HG02623 (cell line): Measurements from ENCODE around the gene CMTM5.
"Not testable (repeated sequence)": the region's sequence is repeated elsewhere in the genome, so short reads cannot be mapped to it uniquely, and the experiment has no call there.

Experiments
- ATAC-seq: cut with Tn5 transposase; IDR thresholded peaks from one replicate; pipeline ENCODE4 v1.9.1; 2021; ENCODE audit warnings: moderate library complexity; ENCODE audit not compliant: unreplicated experiment

CMTM5 gene

DNA sequence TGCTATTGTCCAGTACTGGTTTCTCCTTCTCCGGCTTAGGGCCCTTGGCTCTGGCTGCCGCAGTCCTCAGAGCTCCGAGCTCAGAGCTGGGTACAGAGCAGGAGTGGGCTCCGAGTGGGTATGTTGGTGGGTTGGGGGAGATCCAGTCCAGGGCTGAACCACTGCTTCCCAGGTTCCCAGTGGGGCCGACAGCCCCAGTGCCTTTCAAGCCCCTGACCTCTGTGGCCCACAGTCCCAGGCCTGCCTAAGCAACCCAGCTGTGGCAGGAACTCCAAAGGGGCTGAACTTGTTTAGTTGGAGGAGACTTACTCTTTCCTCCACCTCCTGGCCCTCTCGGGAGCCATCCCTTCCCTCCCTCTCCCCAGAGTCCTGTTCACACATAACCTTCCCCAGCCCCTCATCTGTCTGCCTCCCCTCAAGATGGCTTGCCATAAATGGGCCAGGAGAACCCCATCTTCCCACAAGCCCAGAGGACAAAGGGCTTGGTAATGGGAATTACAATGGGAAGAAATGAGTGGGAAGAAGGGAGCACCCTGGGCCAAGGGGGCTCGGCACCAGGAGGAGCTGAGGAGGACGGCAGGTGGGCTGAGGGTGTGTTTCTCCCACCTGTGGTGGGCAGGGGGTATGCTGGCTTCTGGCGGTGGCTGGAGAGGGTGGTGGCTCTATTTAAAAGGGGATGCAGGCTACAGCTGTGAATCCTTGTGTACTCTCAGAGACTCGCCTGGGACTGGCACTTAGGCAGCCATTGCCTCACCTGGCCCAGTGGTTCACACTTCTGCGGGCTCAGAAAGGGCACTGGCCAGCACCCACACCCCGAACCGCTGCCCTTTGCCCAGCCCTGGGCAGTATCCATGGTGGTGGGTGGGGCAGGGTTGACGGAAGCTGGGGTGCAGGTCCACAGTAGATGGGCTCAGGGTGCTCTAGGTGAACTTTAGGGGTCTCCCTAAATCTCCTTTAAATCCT is 35.0 kb downstream of the CMTM5 start:
- no peak for ATAC-seq

GRCh38 chr14:23413681-23414080 is 36.8 kb downstream of the CMTM5 start:
- ATAC-seq, result no peak

GRCh38 chr14:23414254-23414653 is 37.4 kb downstream of the CMTM5 start:
- no peak for ATAC-seq

DNA sequence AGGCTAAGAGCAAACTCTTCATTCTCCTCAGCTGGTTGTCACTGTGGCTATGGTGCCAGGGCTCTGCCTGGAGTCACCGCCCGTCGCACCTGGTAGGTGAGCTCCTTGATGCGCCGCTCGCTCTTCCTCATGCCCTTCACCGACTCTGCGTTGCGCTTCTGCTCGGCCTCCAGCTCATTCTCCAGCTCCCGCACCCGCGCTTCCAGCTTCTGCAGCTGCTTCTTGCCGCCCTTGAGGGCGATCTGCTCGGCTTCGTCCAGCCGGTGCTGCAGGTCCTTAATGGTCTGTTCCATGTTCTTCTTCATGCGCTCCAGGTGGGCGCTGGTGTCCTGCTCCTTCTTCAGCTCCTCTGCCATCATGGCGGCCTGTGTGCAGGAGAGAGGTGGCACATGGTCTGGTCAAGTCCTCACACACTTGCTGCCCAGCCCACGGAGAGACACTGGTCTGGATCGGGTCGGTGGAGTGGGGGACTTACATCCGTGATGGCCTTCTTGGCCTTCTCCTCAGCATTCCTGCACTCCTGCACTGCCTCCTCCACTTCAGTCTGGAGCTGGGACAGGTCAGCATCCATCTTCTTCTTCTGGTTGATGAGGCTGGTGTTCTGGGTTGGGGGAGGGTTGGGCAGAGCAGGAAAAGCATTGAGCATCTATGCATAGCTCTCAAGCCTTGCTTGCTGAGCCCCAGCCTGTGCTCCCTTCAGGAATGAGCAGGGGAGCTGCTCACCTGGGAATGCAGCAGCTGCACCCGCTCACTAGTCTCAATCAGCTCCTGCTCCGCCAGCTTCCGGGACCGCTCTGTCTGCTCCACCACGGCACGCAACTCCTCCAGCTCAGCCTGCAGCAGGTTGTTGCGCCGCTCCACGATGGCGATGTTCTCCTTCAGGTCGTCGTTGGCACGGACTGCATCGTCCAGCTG is 38.3 kb downstream of the CMTM5 start:
- no peak for ATAC-seq

GRCh38 chr14:23415821-23416778 is 39.3 kb downstream of the CMTM5 start:
- ATAC-seq, result no peak

DNA sequence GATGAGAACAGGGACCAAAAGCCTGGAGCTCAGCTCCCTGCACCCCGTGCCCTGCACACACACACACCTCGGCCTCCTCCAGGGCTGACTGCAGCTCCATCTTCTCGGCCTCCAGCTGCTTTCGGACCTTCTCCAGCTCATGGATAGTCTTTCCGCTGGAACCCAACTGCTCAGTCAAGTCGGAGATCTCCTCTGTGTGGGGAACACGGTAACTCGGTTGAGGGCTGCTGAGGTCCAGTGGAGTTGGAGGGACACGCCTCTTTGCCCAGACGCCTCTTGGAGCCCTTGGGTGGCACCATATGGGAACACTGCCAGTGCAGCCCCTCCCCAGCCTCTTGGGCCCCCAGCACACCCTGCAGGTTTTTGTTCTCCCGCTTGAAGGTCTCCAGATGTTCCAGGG is 40.0 kb downstream of the CMTM5 start:
- ATAC-seq, result no peak

GRCh38 chr14:23417269-23417668 is 40.4 kb downstream of the CMTM5 start:
- not testable (repeated sequence) for ATAC-seq

- ATAC-seq, result no peak
These were observed 41.2 kb downstream of the CMTM5 start for GRCh38 chr14:23418021-23418420.

- not testable (repeated sequence) for ATAC-seq
These were observed 42.8 kb downstream of the CMTM5 start for GRCh38 chr14:23419646-23420045.

DNA sequence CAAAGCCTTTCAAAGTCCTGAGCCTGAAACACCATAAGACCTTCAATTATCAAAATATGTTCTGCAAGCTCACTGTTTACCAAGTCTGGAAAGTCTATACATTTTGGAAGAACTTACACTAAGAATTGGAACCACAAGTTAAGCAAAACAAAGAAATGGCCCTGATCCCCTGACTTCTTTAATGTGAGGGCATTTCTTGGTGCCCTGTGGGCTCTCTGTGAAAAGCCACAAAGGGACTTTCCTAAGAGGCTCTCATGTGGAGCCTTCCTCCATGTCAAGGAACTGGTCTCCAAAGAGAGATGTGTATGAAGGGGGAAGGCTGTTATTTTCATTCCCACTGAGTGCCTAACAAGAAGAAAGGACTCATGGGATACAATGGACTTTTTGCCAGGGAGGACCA is 44.7 kb downstream of the CMTM5 start:
- no peak for ATAC-seq

GRCh38 chr14:23423657-23424056 is 46.8 kb downstream of the CMTM5 start:
- ATAC-seq, result no peak

- no peak for ATAC-seq
These were observed 48.3 kb downstream of the CMTM5 start for GRCh38 chr14:23425169-23425568.

DNA sequence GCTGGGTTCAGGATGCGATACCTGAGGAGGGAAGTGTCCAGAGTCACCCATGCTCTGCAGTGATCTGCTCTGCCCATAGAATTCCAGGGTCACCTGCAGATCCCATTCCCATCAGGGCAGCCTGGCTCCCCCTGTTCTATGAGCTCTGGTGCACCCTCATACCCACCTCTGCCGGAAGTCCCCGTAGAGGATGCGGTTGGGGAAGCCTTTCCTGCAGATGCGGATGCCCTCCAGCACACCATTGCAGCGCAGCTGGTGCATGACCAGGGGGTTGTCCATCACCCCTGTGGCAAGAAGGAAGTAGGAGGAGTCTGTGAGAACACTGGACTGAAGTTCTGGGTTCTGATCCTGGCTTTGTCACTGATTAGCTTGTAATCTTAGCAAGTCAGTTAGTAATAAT is 49.0 kb downstream of the CMTM5 start:
- ATAC-seq, result not testable (repeated sequence)

GRCh38 chr14:23428686-23429495 is 52.0 kb downstream of the CMTM5 start:
- ATAC-seq, result no peak
